ENCODE data around the gene CCR9.
"Not testable (repeated sequence)": the region's sequence is repeated elsewhere in the genome, so short reads cannot be mapped to it uniquely, and the experiment has no call there.

The CCR9 gene, protein sequence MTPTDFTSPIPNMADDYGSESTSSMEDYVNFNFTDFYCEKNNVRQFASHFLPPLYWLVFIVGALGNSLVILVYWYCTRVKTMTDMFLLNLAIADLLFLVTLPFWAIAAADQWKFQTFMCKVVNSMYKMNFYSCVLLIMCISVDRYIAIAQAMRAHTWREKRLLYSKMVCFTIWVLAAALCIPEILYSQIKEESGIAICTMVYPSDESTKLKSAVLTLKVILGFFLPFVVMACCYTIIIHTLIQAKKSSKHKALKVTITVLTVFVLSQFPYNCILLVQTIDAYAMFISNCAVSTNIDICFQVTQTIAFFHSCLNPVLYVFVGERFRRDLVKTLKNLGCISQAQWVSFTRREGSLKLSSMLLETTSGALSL

DNA sequence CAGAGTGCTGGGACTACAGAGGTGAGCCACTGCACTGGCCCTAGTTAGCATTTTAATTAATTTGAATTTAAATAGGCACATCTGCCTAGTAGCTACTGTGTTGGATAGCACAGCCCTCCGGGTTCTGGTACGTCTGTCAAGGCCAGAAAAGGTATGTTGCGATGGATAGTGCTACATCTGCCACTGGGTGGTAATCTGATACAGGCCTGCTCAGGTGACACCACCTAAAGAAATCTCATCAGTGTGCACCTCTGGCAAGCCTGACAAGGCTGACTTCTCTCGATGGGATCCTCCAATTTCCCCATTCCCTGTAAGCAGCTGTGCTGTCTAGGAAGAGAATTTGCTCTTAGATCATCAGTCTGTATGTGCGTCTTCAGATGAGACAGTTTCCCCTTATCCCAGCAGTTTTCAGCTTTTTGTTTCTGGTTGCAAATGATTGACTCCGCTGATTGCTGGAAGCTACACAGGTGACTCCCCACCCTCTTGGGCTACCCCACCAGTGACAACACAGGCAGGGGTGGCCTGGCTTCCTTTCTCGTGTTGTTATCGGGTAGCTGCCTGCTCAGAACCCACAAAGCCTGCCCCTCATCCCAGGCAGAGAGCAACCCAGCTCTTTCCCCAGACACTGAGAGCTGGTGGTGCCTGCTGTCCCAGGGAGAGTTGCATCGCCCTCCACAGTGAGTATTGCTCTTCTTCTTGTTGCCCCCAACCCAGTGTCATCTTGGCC, at the start of gene CCR9:
Gene CCR9, plus strand, starts transcription at position 565 of the 727 bp plus-strand sequence. CDS start 8,391 bp downstream, outside the sequence.
- no peak for DNase-seq

DNA sequence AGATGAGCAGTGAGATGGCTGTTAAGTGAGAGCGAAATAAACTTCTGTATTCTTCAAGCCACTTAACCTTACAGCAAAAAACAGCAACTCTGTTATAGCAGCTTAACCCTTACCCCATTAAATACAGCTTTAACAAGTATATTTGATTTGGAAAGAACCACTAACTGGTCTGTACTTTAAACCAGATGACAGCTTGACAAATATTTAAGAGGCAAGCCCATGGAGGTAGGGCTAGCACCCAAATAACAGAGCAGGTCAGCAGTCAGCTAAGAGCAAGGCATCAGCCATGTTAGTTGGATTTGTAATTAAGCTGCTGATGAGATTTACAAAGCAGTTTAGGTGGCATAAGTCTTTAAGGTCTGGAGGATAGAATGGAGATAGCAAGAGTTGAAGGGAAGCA, 47.9 kb upstream of the CCR9 start:
- DNase-seq, result no peak

DNA sequence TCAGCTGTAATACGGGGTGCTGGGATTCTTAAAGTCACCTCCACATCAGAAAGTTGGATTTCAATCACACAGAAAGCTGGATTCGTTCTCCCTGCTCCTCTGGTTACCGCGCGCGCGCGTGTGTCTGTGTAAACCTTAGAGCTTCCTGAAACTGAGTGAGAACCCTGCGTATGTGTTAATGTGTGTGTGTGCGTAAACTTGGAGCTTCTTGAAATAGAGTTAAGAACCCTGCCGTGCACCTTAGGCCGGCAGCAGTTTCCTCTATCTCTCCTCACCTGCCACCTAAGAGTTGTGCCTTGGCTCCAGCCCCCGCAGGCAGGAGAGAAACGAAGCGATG, 45.0 kb upstream of the CCR9 start:
- DNase-seq, result peak in 4 of 14 donors; percentile 22 to 35 (median 28)

DNA sequence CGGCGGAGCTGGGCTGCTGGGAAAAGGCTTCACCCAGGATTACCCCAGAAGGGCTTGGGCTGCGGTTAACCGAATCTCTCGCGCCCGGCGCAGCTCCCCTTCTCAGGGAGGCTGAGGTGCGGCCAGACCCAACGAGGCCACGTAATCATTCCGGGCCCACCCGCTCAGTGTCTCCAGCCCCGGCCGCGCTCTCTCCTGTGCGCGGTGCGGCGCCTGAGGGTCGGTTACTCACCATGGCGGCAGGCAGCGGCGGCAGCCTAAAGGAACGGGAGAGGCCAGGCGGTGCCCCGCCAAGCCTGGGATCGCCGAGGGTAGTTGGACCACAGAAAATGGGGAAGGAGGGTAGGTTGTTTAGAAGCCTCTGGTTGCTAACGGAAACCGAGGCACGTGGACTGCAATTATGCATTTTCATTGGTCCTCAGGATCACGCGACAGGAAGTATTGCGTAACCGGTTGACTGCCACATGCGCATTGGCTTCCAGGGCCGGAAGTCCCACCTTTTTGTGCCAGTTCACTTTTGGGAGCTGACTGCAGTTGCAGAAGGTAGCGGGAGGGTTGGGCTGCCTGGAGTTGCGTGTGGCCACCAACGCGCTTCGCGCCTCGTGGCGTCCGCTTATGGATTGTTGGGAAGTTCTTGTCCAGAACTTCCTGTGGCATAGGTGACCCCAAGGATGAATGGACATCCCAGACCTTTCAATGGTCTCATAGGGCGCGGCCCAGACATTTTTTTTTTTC, 44.4 kb upstream of the CCR9 start, which contains the start of gene LZTFL1:
Gene LZTFL1, minus strand, starts transcription at position 363 of the 735 bp plus-strand sequence. Its CDS starts 128 bp downstream, at position 235.
- DNase-seq, result peak; percentile 40 to 94 (median 88)

DNA sequence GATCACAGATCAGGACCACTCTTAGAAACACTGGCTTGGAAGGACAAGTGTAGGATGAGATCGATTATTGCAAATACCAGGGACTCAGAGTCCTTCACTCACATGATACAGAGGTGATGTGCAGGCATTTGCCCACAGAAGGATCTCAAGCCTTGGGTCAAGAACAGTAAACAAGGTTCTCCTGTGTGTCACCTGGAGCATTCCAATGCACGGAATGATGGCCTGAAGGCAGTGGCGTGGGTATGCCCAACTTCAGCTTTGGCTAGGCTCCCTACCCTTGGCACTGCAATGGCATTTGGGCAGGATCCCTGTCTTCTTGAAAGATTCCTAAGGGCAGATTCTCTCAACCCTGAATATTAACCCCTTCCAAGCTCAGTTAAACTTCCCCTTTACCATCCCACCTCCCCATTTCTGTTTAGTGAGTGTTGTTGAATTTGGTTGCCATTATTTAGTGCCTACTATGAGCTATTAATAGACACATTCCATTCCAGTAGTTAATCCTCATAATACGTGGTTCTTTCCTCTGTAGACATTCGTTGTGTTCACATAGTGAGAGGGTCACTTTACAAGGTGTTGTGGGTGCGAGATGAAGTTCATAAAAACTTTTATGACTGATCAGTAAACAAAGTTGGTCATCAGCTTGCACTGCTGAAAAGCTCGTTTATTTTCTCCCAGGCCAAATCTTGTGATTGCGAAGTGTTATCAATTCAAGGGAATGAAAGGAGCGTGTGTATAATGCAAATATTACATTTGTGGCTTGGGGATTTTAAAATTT, 43.3 kb upstream of the CCR9 start:
- DNase-seq, result no peak

DNA sequence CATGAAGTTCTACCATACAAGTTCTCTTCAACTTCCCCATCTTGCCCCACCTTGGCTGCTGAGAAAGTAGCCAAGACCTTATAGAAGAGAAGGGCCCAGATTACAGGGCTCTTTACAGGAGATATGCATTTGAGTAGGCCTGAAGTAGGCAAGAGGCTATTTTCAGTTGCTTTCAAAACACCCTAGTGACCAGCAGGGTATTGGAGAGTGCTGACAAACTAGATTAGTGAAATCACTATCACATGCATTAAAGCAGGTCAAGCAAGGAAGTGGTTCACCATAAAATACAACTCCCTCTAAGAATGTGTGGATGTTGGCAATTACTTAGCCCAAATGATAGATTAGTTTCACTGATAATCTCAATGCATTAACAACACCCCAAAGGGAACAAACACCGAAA, 41.7 kb upstream of the CCR9 start:
- no peak for DNase-seq

DNA sequence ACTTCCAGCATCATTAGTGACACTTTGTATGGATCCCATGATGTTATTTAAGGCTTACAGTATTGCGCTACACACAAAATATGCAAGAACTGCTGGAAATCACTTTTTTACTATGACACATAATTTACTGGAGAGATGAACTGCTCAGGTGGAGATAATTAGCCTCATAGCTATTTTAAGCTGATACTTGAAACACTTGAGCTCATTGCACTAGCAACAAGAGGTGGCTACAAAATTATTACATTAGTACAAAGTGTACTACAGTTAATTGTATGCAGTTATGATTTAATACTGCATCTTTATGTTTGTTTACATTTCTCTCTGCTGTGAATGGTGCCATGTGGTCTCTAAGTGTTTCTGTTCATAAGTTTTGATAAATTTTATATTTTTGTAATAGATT, 38.0 kb upstream of the CCR9 start:
- DNase-seq, result no peak

DNA sequence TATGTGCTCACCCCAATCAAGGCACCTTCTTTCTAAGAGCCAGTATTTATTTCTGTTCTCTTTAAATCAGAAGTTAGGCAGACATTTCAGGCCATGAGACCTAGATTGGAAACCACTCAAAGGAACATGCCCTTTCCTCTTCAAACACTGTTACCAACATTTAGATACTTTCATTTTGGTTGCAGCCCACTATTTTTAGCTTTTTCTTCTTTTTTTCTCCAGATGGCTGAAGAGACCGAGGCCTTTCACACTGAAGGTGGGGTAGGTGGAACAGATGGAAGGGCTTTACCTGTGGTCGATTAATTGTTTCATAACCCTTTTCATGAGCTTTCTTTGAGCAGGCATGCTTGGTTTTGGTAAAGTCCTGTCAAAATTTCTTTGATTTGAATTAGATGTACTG, 33.5 kb upstream of the CCR9 start:
- no peak for DNase-seq

DNA sequence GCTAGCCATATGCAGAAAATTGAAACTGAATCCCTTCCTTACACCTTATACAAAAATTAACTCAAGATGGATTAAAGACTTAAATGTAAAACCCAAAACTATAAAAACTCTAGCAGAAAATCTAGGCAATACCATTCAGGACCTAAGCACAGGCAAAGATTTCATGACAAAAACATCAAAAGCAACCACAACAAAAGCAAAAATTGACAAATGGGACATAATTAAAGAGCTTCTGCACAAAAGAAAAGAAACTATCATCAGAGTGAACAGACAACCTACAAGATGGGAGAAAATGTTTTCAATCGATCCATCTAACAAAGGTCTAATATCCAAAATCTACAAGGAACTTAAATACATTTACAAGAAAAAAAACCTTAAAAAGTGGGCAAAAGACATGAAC, 30.0 kb upstream of the CCR9 start:
- DNase-seq, result not testable (repeated sequence)

DNA sequence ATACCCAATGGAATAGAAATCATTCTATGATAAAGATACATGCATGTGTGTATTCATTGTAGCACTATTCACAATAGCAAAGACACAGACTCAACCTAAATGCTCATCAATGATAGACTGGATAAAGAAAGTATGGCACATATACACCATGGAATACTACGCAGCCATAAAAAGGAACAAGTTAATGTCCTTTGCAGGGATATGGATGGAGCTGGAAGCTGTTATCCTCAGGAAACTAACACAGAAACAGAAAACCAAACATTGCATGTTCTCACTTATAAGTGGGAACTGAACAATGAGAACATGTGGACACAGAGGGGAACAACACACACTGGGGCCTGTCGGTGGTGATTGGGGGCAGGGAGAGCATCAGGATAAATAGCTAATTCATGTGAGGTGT, 29.3 kb upstream of the CCR9 start:
- not testable (repeated sequence) for DNase-seq

DNA sequence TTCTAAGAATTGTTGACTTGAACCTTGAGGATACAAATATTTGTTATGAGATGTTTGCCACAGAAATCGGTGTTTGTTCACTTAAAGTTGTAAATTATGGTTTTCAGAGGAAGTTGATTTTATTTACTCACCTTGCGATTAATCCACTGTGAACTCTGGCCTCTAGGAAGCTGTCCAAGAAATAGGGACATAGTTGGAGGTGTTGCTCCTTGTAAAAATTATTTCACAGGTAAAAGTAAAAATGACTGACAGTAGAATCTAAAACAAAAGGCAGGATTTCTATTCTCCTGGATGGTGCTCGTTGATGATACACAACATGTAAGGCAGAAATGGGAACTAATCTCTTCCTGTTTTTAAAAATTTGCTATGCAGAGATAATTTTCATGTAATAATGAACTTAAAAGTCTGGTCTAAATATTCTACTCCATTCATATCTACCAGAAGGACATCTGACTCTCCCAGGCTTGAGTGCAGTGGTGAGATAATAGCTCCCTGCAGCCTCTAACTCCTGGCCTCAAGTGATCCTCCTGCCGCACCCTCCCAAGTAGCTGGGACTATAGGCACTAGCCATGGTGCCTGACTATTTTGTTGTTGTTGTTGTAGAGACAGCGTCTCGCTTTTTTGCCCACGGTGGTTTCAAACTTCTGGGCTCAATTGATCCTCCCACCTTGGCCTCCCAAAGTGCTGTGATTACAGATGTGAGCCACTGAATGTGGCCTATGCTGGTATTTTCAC, 27.4 kb upstream of the CCR9 start:
- DNase-seq, result no peak

DNA sequence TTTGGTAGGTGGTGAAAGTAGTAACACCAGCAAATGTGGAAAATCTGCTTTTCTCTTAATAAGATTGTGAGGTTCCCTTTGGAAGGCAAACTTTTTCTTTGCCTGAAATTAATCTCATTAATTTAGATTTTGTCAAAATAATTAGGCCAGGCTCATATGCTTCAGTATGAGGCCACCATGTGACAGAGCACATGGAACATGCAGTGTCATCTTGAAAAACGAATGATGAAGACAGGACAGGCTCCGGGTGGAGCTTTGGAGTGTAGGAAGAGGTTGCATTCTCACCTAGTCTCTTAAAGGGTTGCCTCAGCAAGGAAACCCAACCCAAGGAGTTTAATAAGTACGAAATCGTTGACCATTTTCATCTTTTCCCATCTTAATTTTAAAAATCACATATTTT, 25.9 kb upstream of the CCR9 start:
- DNase-seq, result no peak

DNA sequence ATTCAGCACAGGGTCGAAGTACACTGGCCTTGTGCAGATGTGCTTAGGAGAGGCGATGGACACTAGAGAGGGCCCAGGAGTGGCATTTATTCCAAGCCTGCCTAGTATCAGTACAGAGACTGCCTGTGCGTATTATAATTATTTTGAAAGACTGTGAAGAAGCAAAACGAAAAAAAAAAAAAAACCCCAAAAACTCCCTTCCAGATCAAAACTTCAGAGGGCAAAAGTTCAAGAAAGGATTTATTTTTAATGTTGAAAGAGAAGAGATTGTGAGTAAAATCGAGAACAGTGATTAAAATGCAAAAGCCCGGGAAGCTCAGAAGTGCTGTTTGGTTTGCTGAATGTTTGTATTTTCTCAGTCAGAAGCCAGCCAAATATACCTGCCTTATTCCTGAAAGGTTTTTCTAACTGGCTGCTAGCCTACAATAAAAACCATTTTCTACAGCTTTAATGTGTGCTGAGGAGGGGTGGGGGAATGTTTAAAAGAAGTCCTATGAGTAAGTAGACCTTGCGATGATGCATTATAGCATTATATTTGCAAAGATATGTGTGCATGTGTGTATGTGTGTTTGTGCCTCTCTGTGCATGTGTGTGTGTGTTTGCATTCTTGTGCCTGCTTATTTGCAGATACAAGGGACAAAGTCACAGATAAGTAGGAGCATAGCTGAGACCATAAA, 25.2 kb upstream of the CCR9 start:
- no peak for DNase-seq

DNA sequence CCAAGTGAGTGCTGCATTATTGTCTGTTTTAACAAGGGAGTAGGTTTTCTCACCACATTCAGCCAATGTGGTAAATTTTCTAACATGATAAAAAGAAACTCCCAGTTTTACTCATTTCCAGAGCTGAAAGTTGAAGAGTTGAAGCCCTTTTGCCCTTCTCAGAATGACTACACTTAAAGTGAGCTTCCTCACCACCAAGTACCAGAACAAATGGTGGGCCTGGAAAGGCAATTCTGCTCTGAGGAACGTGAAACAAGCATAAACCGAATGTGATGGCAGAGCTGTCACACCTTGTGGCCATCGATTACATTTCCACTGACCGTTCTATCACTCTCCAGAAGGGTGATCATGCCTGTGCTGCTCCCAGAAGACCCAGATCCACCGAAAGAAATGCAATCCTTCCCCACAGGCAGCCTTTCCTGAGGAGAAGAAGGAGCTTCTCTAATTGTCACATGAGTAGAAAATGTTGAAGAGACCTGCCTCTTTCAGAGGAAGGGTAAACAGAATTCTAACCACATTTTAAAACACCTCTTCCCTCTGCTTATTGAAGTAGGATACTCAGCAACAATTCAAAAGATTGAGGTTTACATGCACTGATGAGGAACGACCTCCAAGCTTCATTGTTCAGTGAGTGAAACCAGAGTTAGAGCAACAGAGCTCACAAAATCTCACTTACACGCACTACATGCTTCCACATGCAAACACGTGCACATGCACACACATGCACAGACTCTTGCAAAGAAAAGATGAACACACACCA, 21.4 kb upstream of the CCR9 start:
- no peak for DNase-seq

DNA sequence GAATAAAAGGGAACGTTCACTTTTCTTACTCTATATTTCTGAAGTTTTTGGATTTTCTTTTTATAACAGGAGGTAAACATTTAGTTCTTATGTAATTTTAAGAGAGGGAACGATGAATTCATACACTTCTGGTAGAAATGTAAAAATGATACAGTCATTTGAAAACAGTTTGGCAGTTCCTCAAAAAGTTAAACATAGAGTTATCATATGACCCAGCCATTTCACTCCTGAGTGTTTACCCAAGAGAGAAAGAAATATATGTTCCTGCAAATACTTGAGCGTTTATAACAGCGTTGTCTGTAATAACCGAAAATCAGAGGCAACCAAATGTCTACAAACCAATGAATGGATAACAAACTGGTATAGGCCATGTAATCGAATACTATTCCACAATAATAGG, 20.8 kb upstream of the CCR9 start:
- no peak for DNase-seq

DNA sequence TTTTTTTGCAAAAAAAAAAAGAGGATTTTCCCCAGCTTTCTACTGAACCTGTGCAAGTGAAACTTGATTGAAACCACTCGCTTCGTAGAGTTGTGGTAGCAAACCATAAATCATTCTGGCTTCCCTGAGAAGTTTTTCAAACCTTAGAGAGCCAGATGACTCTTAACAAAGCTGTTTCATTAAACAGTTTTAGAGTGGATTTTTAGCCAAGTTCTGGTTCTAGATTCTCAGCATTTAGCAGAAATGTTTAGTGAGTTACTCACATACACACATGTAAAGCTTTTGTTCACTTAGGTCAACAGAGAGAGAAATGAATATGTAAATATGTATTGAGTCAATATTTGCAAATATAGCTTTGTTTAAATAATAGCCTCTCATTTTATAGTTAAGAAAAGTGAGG, 18.1 kb upstream of the CCR9 start:
- DNase-seq, result no peak

DNA sequence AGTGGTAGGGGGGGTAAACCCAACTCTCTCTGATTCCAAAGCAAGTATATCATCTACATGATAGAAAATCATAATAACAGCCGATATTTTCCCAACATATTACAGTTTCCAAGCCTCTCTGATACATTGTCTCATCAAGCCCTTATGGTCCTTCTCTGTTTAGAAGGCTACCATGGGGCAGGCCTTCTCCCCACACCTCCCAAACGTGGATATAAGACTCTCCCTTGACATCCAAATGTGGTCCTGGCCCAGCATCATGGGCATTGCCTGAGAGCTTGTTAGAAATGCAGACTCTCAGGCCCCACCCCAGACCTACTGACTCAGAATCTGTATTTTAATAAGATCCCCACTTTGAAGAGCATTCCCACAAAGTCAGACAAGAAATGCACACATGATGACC, 17.7 kb upstream of the CCR9 start:
- DNase-seq, result no peak

DNA sequence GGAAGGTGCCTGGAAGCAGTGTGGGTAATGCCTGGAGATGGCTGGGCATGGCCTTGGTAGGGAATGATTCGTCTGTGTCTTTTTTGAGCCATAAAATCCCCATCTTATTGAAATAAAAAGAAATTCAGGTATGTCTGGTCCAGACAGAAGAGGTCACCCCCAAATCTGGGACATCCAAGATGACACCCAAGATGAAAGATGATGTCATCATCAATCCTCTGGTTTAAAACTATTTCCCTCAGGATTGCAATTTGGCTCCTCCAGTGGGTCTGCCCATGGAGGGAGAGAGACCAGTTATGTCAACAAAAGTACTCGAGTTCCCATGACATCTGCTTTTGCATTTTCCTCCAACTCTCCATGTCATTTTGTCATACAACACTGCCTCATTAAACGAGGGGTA, 16.7 kb upstream of the CCR9 start:
- DNase-seq, result no peak

DNA sequence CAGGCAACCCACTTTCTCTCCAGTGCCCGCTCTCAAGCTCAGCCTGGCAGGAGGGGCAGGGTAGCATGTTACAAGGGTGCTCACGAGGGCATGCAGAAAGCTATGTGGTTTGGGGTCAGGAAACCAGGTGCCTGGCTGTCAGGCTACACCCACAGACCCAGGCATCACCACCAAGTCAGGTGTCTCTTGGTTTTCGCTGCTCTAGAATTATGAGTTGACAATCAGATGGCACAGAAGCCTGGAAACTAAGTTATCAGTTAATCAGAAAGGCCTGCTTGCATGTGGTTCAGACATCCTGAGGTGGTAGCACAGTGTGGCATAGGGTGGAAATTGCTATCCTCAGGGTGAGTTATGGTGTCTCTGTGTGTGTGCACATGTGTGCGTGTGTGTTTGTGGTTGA, 16.2 kb upstream of the CCR9 start:
- no peak for DNase-seq

DNA sequence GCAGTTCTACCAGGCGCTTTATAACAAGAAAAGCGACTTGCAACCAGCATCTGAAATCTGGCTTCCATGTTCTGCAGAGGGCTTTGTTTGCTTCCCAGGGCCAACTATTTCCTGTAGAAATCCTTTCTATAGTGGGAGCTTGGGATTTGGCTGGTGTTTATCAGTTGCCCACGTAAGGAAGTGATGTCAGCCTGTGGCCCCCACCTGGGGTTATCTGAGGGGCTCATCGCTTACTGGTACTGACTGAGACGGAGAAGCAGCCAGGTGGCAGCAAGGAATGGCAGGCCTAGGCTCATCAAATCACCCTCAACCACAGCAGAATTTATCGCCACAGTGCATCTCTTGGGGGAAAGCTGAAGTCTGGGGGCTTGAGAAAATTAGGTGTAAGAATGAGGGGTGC, 14.6 kb upstream of the CCR9 start:
- DNase-seq, result no peak

DNA sequence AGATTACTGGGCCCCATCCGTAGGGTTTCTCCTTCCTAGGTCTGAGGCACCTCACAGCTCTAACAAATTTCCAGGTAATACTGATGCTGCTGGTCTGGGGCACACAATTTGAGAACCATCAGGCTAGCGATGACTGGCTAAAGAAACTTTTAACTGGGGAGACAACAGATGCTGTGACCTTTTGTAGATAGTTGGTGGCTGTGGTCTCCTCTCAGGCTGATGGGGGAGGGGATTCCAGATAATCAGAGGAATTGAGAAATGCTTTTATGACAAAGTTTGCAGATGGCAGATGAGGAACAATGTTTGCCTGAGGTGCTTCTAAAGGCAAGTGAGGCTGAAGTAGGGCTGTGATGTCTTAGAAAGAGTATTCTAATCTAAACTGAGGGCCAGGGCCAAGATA, 13.8 kb upstream of the CCR9 start:
- no peak for DNase-seq

Measured in C1 segment of cervical spinal cord (tissue), 14 donors.